K562 (cell line): ENCODE measurements around the gene ERICH2. TPM values are rescaled to one million over a fixed set of nuclear protein-coding genes. Genes with fewer than 3 reads are reported as not detected.
A peak's percentile ranks its signal among the peaks of the same experiment; 100 is the strongest.

Source experiments
- ATAC-seq: fragments of 200-7000 bp; cut with Tn5 transposase; 3 replicates; pipeline ENCODE4 v1.9.1; 2020; ENCODE audit warnings: moderate library complexity
- BruUV-seq: library from RNA; stranded (reverse); fragments of 400-500 nt; replicated peaks from 2 replicates; lab custom pipeline; 2021; lab: Mats Ljungman, UMichigan
- CTCF ChIA-PET: fragments of 300-600 bp; formaldehyde crosslinking; extraction: SDS; loops from one replicate; lab custom pipeline; 2021; ENCODE audit warnings: low intra/inter-chr PET ratio; lab: Yijun Ruan, JAX
- POLR2A ChIA-PET: fragments of 300-600, 350-650 bp; sonication (Branson Sonifier 250); formaldehyde crosslinking; extraction: SDS; loops from one replicate; lab custom pipeline; 2021; ENCODE audit warnings: antibody characterized with exemption, inconsistent platforms; lab: Yijun Ruan, JAX
- DNase-seq, 4 experiments: peaks; one replicate each; pipeline versions ENCODE4 v3.0.0 to v3.0.0-alpha.2; 2011 to 2018; ENCODE audit warnings: low spot score in 3 of 4, mixed read lengths in 3 of 4; ENCODE audit errors: extremely low read depth in 1 of 4
- FAIRE-seq: peaks from 2 replicates; lab custom pipeline; 2011; peaks lifted over from hg19 to GRCh38; lab: Jason Lieb, UNC
- H2AFZ ChIP-seq: 2 replicates; pipeline ENCODE4 v1.6.0; 2011; ENCODE audit warnings: low read depth, low read length, control low read depth, inconsistent platforms
- H3K27ac ChIP-seq: fragments of 200-600 bp; 3 replicates; pipeline ENCODE4 v1.8.0; 2011; ENCODE audit warnings: low read depth, mild to moderate bottlenecking, control low read depth, inconsistent platforms, low read length, moderate library complexity, mixed read lengths; ENCODE audit errors: extremely low read depth
- H3K27me3 ChIP-seq, 2 experiments: fragments of 300-600 bp in 1 of 2; 2 replicates in 1 of 2; 3 replicates in 1 of 2; pipeline versions ENCODE4 v1.6.0 to v1.8.0; 2011; ENCODE audit warnings: inconsistent platforms in 2 of 2, low read length in 2 of 2, mild to moderate bottlenecking in 1 of 2, mixed read lengths in 1 of 2, moderate library complexity in 1 of 2; ENCODE audit not compliant: control insufficient read depth in 2 of 2, insufficient read depth in 2 of 2
- H3K36me3 ChIP-seq: fragments of 300-600 bp; 3 replicates; pipeline ENCODE4 v1.8.0; 2011; ENCODE audit warnings: mild to moderate bottlenecking, low read length, inconsistent platforms; ENCODE audit not compliant: control insufficient read depth, insufficient read depth
- H3K4me1 ChIP-seq, 2 experiments: fragments of 200-600 bp in 1 of 2; replicated peaks in 1 of 2; 2 replicates in 1 of 2; 3 replicates in 1 of 2; pipeline versions ENCODE4 v1.5.1 to v1.8.0; 2011; ENCODE audit warnings: inconsistent platforms in 2 of 2, low read length in 2 of 2, mild to moderate bottlenecking in 1 of 2, mixed read lengths in 1 of 2, moderate library complexity in 1 of 2; ENCODE audit not compliant: control insufficient read depth in 2 of 2, insufficient read depth in 2 of 2
- H3K4me2 ChIP-seq: 2 replicates; pipeline ENCODE4 v1.6.1; 2011; ENCODE audit warnings: low read length, control low read depth, inconsistent platforms, mixed read lengths; ENCODE audit not compliant: insufficient read depth
- H3K4me3 ChIP-seq: fragments of 200-600 bp; sonication (generic), shearing (Covaris generic); 2 replicates; pipeline ENCODE4 v1.5.1; 2016; ENCODE audit warnings: control low read depth, inconsistent platforms
- H3K79me2 ChIP-seq: fragments of 200-600 bp; 3 replicates; pipeline ENCODE4 v1.8.0; 2011; ENCODE audit warnings: low read length, inconsistent platforms; ENCODE audit not compliant: control insufficient read depth, insufficient read depth
- H3K9ac ChIP-seq, 2 experiments: 2 replicates each; pipeline versions ENCODE4 v1.6.0 to v1.6.1; 2011; ENCODE audit warnings: low read depth in 2 of 2, low read length in 2 of 2, control low read depth in 1 of 2, inconsistent platforms in 1 of 2, mild to moderate bottlenecking in 1 of 2, mixed read lengths in 1 of 2; ENCODE audit not compliant: insufficient read depth in 1 of 2
- H3K9me1 ChIP-seq: one replicate; pipeline ENCODE4 v1.6.0; 2011; ENCODE audit warnings: inconsistent platforms, mild to moderate bottlenecking, low read length, moderate library complexity; ENCODE audit not compliant: control insufficient read depth, insufficient read depth
- H3K9me3 ChIP-seq: replicated peaks from 2 replicates; pipeline ENCODE4 v1.5.1; 2011; ENCODE audit warnings: low read depth, low read length, inconsistent platforms; ENCODE audit not compliant: control insufficient read depth, insufficient read depth
- H4K20me1 ChIP-seq: replicated peaks from 2 replicates; pipeline ENCODE4 v1.6.1; 2011; ENCODE audit warnings: low read length, inconsistent platforms, mixed read lengths; ENCODE audit not compliant: control insufficient read depth, insufficient read depth
- E2F3 ChIP-seq: fragments of 250-450 bp; sonication (Bioruptor Pico); IDR thresholded peaks from 2 replicates; pipeline ENCODE4 v1.4.0; 2020; ENCODE audit warnings: mild to moderate bottlenecking
- EHMT2 ChIP-seq: fragments of 450-650 bp; IDR thresholded peaks from 2 replicates; pipeline ENCODE4 v1.6.1; 2018; ENCODE audit warnings: antibody characterized with exemption
- KAT7 ChIP-seq: sonication (generic); formaldehyde crosslinking; IDR thresholded peaks from 2 replicates; pipeline ENCODE4 v1.8.0; 2022; ENCODE audit warnings: missing genetic modification reagents, mild to moderate bottlenecking, borderline replicate concordance
- MAZ ChIP-seq, 2 experiments: fragments of 450-650 bp in 1 of 2; sonication (generic) in 1 of 2; formaldehyde crosslinking; IDR thresholded peaks in 1 of 2; conservative IDR thresholded peaks in 1 of 2; 2 replicates each; pipeline versions ENCODE4 v1.4.0 to v1.5.0; 2020; ENCODE audit warnings: mild to moderate bottlenecking in 1 of 2, missing genetic modification reagents in 1 of 2
- MIER1 ChIP-seq: fragments of 450-650 bp; IDR thresholded peaks from 2 replicates; pipeline ENCODE4 v1.6.1; 2016; ENCODE audit warnings: antibody characterized with exemption, mild to moderate bottlenecking, low read depth
- RCOR1 ChIP-seq, 2 experiments: IDR thresholded peaks; 2 replicates each; pipeline ENCODE4 v1.6.1; 2012; ENCODE audit warnings: low read depth in 2 of 2, low read length in 2 of 2, borderline replicate concordance in 1 of 2, improper control_type of control experiment in 1 of 2
- WGBS: fragments of 100-300 bp; shearing (Covaris generic); methylation state at CpG from one replicate; pipeline ENCODE4 v1.1.6; 2016; ENCODE audit warnings: low coverage, mixed read lengths; ENCODE audit not compliant: insufficient coverage; ENCODE audit errors: missing lambda C conversion rate; 5-methylcytosine and 5-hydroxymethylcytosine counted together
- in situ Hi-C: fragments of 300-500 bp; cut with MboI; formaldehyde crosslinking; loops from 4 replicates; pipeline ENCODE4 v1.15.0; 2018; ENCODE audit warnings: inconsistent platforms, mixed read lengths
- intact Hi-C: fragments of 100-400 bp; cut with micrococcal nuclease; formaldehyde crosslinking; loops from 2 replicates; pipeline ENCODE4 v1.14.2; 2022
- polyA plus RNA-seq, 8 experiments: library from polyadenylated mRNA; depleted of rRNA in 4 of 8; stranded (reverse) in 5 of 8; unstranded in 3 of 8; fragments of >200 nt; fragmentation: Nextera tagmentation in 2 of 8; fragmentation: Illumina TruSeq in 1 of 8; extraction: Ambion mirVana in 2 of 8; extraction: Trizol in 1 of 8; gene quantifications; 2 replicates each; pipeline versions ENCODE4 v1.2.1 to v1.2.3, GENCODE V29; 2011 to 2014; ENCODE audit warnings: inconsistent platforms in 1 of 8, missing spikeins in 1 of 8
- total RNA-seq, 7 experiments: library from RNA; depleted of rRNA in 6 of 7; stranded (reverse); fragments of >200 nt in 6 of 7; fragmentation: Illumina TruSeq in 2 of 7; extraction: Trizol in 2 of 7; gene quantifications; 2 replicates each; pipeline versions ENCODE4 v1.2.1 to v1.2.3, GENCODE V29; 2011 to 2021; ENCODE audit warnings: low replicate concordance in 1 of 7
- TF ChIP-seq, protein P1 (sequence below): fragments of 450-650 bp; IDR thresholded peaks from 2 replicates; pipeline ENCODE4 v1.6.1; 2016; ENCODE audit warnings: mild to moderate bottlenecking
- TF ChIP-seq, protein P2 (sequence below), 2 experiments: fragments of 450-650 bp; formaldehyde crosslinking in 1 of 2; IDR thresholded peaks; 2 replicates each; pipeline versions ENCODE4 v1.4.0 to v1.6.1; 2014 to 2020; ENCODE audit warnings: mild to moderate bottlenecking in 2 of 2, borderline replicate concordance in 1 of 2, low read depth in 1 of 2

The ERICH2 gene
- total and polyA plus RNA-seq, 9 of the 15 experiments (the other 6 are each of a cell fraction or from before 2014, with no cell fraction given), result 0.85 to 2.4 (median 1.6) TPM

DNA sequence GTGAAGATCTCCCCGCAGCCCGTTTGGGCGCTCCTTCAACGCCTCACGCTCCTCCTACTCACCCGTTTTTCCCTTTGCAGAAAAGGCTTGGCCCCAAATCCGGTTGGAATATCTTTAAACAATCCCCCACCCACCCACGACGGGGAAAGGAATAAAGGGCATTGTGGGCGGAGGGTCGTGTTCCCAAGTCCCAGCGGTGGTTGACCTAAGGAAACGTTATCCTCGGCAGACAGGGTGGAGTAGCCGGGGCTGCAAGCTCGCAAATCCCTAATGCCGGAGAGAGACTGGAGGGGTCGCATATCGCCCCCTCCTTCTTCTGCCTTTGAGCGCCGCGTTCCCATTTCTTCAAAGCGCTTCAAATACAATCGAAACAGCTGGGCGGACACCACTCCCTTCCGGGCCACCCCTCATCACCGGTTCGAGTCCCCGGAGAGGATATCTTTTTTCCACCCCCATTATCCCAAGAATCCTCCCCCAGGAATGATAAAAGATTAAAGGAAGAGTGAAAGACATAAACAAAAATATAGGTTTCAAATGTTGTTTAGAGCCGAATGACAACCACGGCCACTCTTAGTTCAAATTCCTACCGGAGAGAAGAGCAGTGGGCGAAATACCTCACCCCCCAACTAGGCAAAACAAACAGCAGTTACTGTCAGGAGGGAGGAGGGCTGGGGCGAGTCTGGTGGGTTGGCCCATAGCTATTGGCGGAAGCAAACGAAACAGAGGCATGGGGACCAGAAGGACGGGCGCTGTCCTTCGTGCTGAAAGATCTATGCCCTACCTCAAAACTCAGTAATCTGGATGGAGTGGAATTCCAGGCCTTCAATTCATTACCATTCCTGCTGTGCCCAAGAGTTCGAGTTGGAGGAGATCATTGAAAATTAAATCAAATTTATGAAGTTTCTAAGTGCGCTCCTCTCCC is 43.7 kb downstream of the ERICH2 start:
- peaks cover 6 to 38% of the 10 kb centered on the region in 2 experiments for H3K4me1 ChIP-seq
- intact Hi-C loops, result loop anchor here (1.0 to 10.0 kb wide), 5 partner anchors 289 to 1361 kb away; no protein-coding TSS in a partner anchor
- no peaks in the 10 kb centered on the region for H3K36me3 ChIP-seq
- no peaks in the 10 kb centered on the region for H4K20me1 ChIP-seq
- in situ Hi-C loops, result loop anchor here (5.0 to 25.0 kb wide), 3 partner anchors 449 to 877 kb away; no protein-coding TSS in a partner anchor
- H3K4me2 ChIP-seq, result no peak overlapping the region
- 26% methylated on average over 35 of the region's 41 CpGs for WGBS
- ChIA-PET CTCF (interaction anchor here (0.6 to 4.8 kb wide), 13 partner anchors 60 to 990 kb away, joined by 3 to 41 read pairs (median 10); no protein-coding TSS in a partner anchor), POLR2A (interaction anchor here (0.6 to 1.0 kb wide), 5 partner anchors 48 to 491 kb away, joined by 3 to 4 read pairs (median 3); no protein-coding TSS in a partner anchor)
- H2AFZ ChIP-seq, result peak overlapping the region; percentile 20; the same call in 1 of the 2 replicates
- H3K27me3 ChIP-seq, result peaks cover 0 to 7% of the 10 kb centered on the region in 2 experiments; a peak in 1 of 5 replicates
- FAIRE-seq (peak; percentile 83), DNase-seq (peak; percentile 47 to 70 (median 58)), ATAC-seq (no peak)
- BruUV-seq, result no TSS peak
- no peak overlapping the region for H3K9ac ChIP-seq
- H3K27ac ChIP-seq, result no peak overlapping the region
- H3K4me3 ChIP-seq, result no peak overlapping the region
- no peaks in the 10 kb centered on the region for H3K9me3 ChIP-seq
- H3K79me2 ChIP-seq, result no peaks in the 10 kb centered on the region; the same call in 2 of the 3 replicates
- H3K9me1 ChIP-seq, result no peaks in the 10 kb centered on the region
- TF ChIP-seq EHMT2 (peak; percentile 97), MAZ (CRISPR knock-in tag; conservative IDR thresholded peaks at IDR 0.05 in 1 of 2, IDR thresholded peaks at IDR 0.05 in 1 of 2) (0 out of 4 replicates have a peak, but pooled peaks of 1 of the 2 experiments have one; percentile 25), KAT7 (no peak), E2F3 (no peak), MIER1 (peak; percentile 95), RCOR1 (IDR thresholded peaks at IDR 0.05; ENCODE audit: borderline replicate concordance in 1 of 2, low read depth in 2 of 2, low read length in 2 of 2) (peak in 1 of 2 experiments; percentile 36; a peak in 1 of 4 replicates)
- TF ChIP-seq, protein P1, sequence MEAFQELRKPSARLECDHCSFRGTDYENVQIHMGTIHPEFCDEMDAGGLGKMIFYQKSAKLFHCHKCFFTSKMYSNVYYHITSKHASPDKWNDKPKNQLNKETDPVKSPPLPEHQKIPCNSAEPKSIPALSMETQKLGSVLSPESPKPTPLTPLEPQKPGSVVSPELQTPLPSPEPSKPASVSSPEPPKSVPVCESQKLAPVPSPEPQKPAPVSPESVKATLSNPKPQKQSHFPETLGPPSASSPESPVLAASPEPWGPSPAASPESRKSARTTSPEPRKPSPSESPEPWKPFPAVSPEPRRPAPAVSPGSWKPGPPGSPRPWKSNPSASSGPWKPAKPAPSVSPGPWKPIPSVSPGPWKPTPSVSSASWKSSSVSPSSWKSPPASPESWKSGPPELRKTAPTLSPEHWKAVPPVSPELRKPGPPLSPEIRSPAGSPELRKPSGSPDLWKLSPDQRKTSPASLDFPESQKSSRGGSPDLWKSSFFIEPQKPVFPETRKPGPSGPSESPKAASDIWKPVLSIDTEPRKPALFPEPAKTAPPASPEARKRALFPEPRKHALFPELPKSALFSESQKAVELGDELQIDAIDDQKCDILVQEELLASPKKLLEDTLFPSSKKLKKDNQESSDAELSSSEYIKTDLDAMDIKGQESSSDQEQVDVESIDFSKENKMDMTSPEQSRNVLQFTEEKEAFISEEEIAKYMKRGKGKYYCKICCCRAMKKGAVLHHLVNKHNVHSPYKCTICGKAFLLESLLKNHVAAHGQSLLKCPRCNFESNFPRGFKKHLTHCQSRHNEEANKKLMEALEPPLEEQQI, result 0 out of 2 replicates have a peak, but pooled peaks have one; percentile 55
- TF ChIP-seq, protein P2, sequence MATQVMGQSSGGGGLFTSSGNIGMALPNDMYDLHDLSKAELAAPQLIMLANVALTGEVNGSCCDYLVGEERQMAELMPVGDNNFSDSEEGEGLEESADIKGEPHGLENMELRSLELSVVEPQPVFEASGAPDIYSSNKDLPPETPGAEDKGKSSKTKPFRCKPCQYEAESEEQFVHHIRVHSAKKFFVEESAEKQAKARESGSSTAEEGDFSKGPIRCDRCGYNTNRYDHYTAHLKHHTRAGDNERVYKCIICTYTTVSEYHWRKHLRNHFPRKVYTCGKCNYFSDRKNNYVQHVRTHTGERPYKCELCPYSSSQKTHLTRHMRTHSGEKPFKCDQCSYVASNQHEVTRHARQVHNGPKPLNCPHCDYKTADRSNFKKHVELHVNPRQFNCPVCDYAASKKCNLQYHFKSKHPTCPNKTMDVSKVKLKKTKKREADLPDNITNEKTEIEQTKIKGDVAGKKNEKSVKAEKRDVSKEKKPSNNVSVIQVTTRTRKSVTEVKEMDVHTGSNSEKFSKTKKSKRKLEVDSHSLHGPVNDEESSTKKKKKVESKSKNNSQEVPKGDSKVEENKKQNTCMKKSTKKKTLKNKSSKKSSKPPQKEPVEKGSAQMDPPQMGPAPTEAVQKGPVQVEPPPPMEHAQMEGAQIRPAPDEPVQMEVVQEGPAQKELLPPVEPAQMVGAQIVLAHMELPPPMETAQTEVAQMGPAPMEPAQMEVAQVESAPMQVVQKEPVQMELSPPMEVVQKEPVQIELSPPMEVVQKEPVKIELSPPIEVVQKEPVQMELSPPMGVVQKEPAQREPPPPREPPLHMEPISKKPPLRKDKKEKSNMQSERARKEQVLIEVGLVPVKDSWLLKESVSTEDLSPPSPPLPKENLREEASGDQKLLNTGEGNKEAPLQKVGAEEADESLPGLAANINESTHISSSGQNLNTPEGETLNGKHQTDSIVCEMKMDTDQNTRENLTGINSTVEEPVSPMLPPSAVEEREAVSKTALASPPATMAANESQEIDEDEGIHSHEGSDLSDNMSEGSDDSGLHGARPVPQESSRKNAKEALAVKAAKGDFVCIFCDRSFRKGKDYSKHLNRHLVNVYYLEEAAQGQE (IDR thresholded peaks at IDR 0.05; ENCODE audit: borderline replicate concordance), result peak; percentile 99
- TF ChIP-seq, protein P2 (CRISPR knock-in tag; IDR thresholded peaks at IDR 0.05; ENCODE audit: low read depth), result peak; percentile 90
